CD4-positive, alpha-beta T cell (primary cell): ENCODE results near the gene F8. TPM values are rescaled to one million over a fixed set of nuclear protein-coding genes. Genes with fewer than 3 reads are reported as not detected.

Experiments
- ATAC-seq: fragments of 200-7000 bp; cut with Tn5 transposase; one replicate; pipeline ENCODE4 v1.10.0; 2022; ENCODE audit warnings: mild to moderate bottlenecking; ENCODE audit not compliant: poor library complexity
- CTCF ChIA-PET: fragments of 350-600 bp; sonication (Branson Sonifier 250); formaldehyde crosslinking; loops from one replicate; lab custom pipeline; 2021; ENCODE audit warnings: antibody characterized with exemption, inconsistent platforms; lab: Charles Lee
- POLR2A ChIA-PET: fragments of 350-600 bp; sonication (Branson Sonifier 250); formaldehyde crosslinking; loops from one replicate; lab custom pipeline; 2021; ENCODE audit warnings: antibody characterized with exemption, inconsistent platforms; lab: Charles Lee
- DNase-seq, 14 experiments: peaks; one replicate each; pipeline ENCODE4 v3.0.0-alpha.2; 2013 to 2020; ENCODE audit warnings: mixed read lengths in 2 of 14
- H3K27ac ChIP-seq, 2 donors: one replicate each; pipeline versions ENCODE4 v1.5.1 to v1.7.0; 2013; ENCODE audit warnings: low read length in 2 of 2, low read depth in 1 of 2, mild to moderate bottlenecking in 1 of 2
- H3K27me3 ChIP-seq, 2 experiments: 1 replicate in 1 of 2; 2 replicates in 1 of 2; pipeline versions ENCODE4 v1.6.1 to v1.7.0; 2013; ENCODE audit warnings: low read length in 2 of 2, control low read depth in 1 of 2, mild to moderate bottlenecking in 1 of 2, moderate library complexity in 1 of 2; ENCODE audit not compliant: insufficient read depth in 2 of 2, control insufficient read depth in 1 of 2
- H3K36me3 ChIP-seq: one replicate; pipeline ENCODE4 v1.6.1; 2013; ENCODE audit warnings: low read length, control low read depth; ENCODE audit not compliant: insufficient read depth
- H3K4me1 ChIP-seq: one replicate; pipeline ENCODE4 v1.6.1; 2013; ENCODE audit warnings: low read length, control low read depth; ENCODE audit not compliant: insufficient read depth
- H3K4me3 ChIP-seq: one replicate; pipeline ENCODE4 v1.5.1; 2013; ENCODE audit warnings: mild to moderate bottlenecking, low read length, moderate library complexity
- H3K9me3 ChIP-seq, 2 experiments: 1 replicate in 1 of 2; 2 replicates in 1 of 2; pipeline versions ENCODE4 v1.6.1 to v1.7.0; 2013; ENCODE audit warnings: low read length in 2 of 2, mild to moderate bottlenecking in 2 of 2, control low read depth in 1 of 2, moderate library complexity in 1 of 2; ENCODE audit not compliant: control insufficient read depth in 1 of 2, insufficient read depth in 1 of 2
- H3K27ac Mint-ChIP-seq: one replicate; pipeline ENCODE4 v1.8.0; 2020; ENCODE audit warnings: mixed read lengths
- H3K27me3 Mint-ChIP-seq: one replicate; pipeline ENCODE4 v1.8.0; 2021; ENCODE audit warnings: mixed read lengths
- H3K36me3 Mint-ChIP-seq: one replicate; pipeline ENCODE4 v1.8.0; 2021; ENCODE audit warnings: low read depth, mixed read lengths
- H3K4me1 Mint-ChIP-seq: one replicate; pipeline ENCODE4 v1.8.0; 2021; ENCODE audit warnings: low read depth, mixed read lengths
- H3K4me3 Mint-ChIP-seq: one replicate; pipeline ENCODE4 v1.8.0; 2020; ENCODE audit warnings: mild to moderate bottlenecking, mixed read lengths
- H3K9me3 Mint-ChIP-seq: one replicate; pipeline ENCODE4 v1.8.0; 2020; ENCODE audit warnings: mixed read lengths
- CTCF ChIP-seq: fragments of 200-600 bp; IDR thresholded peaks from one replicate; pipeline ENCODE4 v1.8.0; 2022; ENCODE audit warnings: antibody characterized with exemption, mild to moderate bottlenecking
- intact Hi-C, 2 experiments: fragments of 100-400 bp; cut with DNase I in 1 of 2; cut with micrococcal nuclease in 1 of 2; formaldehyde crosslinking; loops; one replicate each; pipeline versions ENCODE4 v1.15.1 to v1.9.0; 2023 to 2025; cut with DNase I, micrococcal nuclease
- total RNA-seq, 174 experiments: library from RNA in 2 of 174; stranded (reverse) in 2 of 174; gene quantifications; one replicate each; pipeline ENCODE4 v1.2.3 and lab custom pipeline; 2021 to 2026

Gene F8
- total RNA-seq, 2 experiments from 2014 or later = 0.66 to 0.67 TPM

GRCh38 chrX:155056877-155057792 is 34.6 kb upstream of the F8 start:
- peak; percentile 19 to 79 (median 38) for DNase-seq
- Histone ChIP-seq H3K9me3 (no peaks in the 10 kb centered on the region), H3K27me3 (no peaks in the 10 kb centered on the region), H3K4me3 (peak overlapping the region; percentile 35), H3K4me1 (peaks cover 14% of the 10 kb centered on the region), H3K36me3 (peaks cover 16% of the 10 kb centered on the region), H3K27ac (no peak overlapping the region)
- Mint-ChIP-seq H3K4me1 (peaks cover 16% of the 10 kb centered on the region), H3K27me3 (no peaks in the 10 kb centered on the region), H3K27ac (peak overlapping the region; percentile 61), H3K4me3 (peak overlapping the region; percentile 85), H3K9me3 (no peaks in the 10 kb centered on the region), H3K36me3 (peaks cover 32% of the 10 kb centered on the region)
- peak; percentile 84 for ATAC-seq
- CTCF ChIA-PET = interaction anchor here (0.9 to 2.6 kb wide), 2 partner anchors 8 to 77 kb away, joined by 5 to 9 read pairs; no protein-coding TSS in a partner anchor
- POLR2A ChIA-PET = interaction anchor here (1.1 to 1.2 kb wide), 2 partner anchors 12 to 30 kb away, joined by 4 to 5 read pairs; partner anchors contain the start of gene FUNDC2
- TF ChIP-seq CTCF = peak; percentile 69
- intact Hi-C loops = loop anchor here (1.0 to 5.0 kb wide), 2 partner anchors 35 to 76 kb away; partner anchors contain the start of gene F8 (in 1 of the 2)

- Mint-ChIP-seq H3K27ac (peak overlapping the region; percentile 61), H3K9me3 (no peaks in the 10 kb centered on the region), H3K4me3 (peak overlapping the region; percentile 36), H3K36me3 (peaks cover 34% of the 10 kb centered on the region), H3K4me1 (peaks cover 19% of the 10 kb centered on the region), H3K27me3 (no peaks in the 10 kb centered on the region)
- peaks cover 14% of the 10 kb centered on the region for H3K4me1 ChIP-seq
- CTCF ChIA-PET = interaction anchor here (0.9 kb wide), 1 partner anchor 77 kb away, joined by 5 read pairs; no protein-coding TSS in a partner anchor
- H3K27ac ChIP-seq = no peak overlapping the region
- H3K27me3 ChIP-seq = no peaks in the 10 kb centered on the region
- POLR2A ChIA-PET = interaction anchor here (1.1 to 1.2 kb wide), 2 partner anchors 13 to 30 kb away, joined by 4 to 5 read pairs; partner anchors contain the start of gene FUNDC2
- H3K36me3 ChIP-seq = peaks cover 21% of the 10 kb centered on the region
- DNase-seq = peak in 4 of 14 experiments; percentile 11 to 36 (median 30)
- intact Hi-C loops = loop anchor here in 1 of 2 experiments (5.0 kb wide), 1 partner anchor 34 kb away; the partner anchor contains the start of gene F8
- no peak overlapping the region for H3K4me3 ChIP-seq
- H3K9me3 ChIP-seq = no peaks in the 10 kb centered on the region
- peak; percentile 52 for ATAC-seq
- TF ChIP-seq CTCF = no peak
Measured at GRCh38 chrX:155056471-155056870, 33.9 kb upstream of the F8 start.

- H3K4me1 ChIP-seq = peaks cover 14% of the 10 kb centered on the region
- H3K9me3 Mint-ChIP-seq = no peaks in the 10 kb centered on the region
- TF ChIP-seq CTCF = no peak
- H3K27me3 ChIP-seq = no peaks in the 10 kb centered on the region
- H3K36me3 ChIP-seq = peaks cover 21% of the 10 kb centered on the region
- H3K4me3 ChIP-seq = no peak overlapping the region
- POLR2A ChIA-PET = no interaction called here
- ATAC-seq = no peak
- intact Hi-C loops = loop anchor here in 1 of 2 experiments (5.0 kb wide), 1 partner anchor 33 kb away; the partner anchor contains the start of gene F8
- H3K27ac Mint-ChIP-seq = no peak overlapping the region
- no peak for DNase-seq
- CTCF ChIA-PET = no interaction called here
- no peak overlapping the region for H3K4me3 Mint-ChIP-seq
- no peak overlapping the region for H3K27ac ChIP-seq
- H3K9me3 ChIP-seq = no peaks in the 10 kb centered on the region
- H3K36me3 Mint-ChIP-seq = peaks cover 39% of the 10 kb centered on the region
- peaks cover 28% of the 10 kb centered on the region for H3K4me1 Mint-ChIP-seq
- no peaks in the 10 kb centered on the region for H3K27me3 Mint-ChIP-seq
Measured at GRCh38 chrX:155055494-155055893, 33.0 kb upstream of the F8 start.
